Bladder microvascular endothelial cell (primary cell): ENCODE data around the gene BUB3. TPM values are rescaled to one million over a fixed set of nuclear protein-coding genes. Genes with fewer than 3 reads are reported as not detected.

Experiments
- total RNA-seq: library from RNA; depleted of rRNA; stranded (reverse); fragments of >200 nt; gene quantifications from 2 replicates; pipeline ENCODE4 v1.2.3, GENCODE V29; 2014

BUB3 gene, protein sequence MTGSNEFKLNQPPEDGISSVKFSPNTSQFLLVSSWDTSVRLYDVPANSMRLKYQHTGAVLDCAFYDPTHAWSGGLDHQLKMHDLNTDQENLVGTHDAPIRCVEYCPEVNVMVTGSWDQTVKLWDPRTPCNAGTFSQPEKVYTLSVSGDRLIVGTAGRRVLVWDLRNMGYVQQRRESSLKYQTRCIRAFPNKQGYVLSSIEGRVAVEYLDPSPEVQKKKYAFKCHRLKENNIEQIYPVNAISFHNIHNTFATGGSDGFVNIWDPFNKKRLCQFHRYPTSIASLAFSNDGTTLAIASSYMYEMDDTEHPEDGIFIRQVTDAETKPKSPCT
- total RNA-seq = 181 and 232 TPM in 2 replicates

DNA sequence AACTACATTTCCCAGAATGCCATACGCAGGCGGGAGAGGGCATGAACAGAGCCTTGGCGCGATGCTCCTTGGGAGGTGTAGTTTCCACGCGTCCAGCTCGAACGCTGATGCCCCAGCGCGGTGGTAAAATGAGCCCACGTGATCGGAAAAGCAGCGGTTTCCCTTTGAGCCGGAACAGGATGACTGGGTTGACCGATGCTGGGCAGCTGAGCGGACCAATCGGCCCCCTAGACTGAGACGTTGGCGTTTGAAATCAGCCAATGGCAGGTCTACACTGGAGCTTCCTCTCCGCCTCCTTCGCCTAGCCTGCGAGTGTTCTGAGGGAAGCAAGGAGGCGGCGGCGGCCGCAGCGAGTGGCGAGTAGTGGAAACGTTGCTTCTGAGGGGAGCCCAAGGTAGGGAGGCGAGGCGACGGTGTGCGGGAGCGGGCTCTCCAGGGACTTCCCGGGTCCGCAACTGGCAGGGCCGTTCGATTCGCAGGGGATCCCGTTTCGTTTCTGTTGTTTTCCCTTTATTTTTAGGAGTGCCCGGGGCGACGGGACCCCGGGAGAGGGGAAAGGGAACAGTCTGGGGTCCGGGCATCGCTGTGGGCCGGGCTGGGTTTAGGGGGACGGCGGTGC, at the start of gene BUB3:
TSS of gene BUB3 (plus strand) at position 311 of the 619 bp plus-strand sequence. CDS start 516 bp downstream, outside the sequence.

DNA sequence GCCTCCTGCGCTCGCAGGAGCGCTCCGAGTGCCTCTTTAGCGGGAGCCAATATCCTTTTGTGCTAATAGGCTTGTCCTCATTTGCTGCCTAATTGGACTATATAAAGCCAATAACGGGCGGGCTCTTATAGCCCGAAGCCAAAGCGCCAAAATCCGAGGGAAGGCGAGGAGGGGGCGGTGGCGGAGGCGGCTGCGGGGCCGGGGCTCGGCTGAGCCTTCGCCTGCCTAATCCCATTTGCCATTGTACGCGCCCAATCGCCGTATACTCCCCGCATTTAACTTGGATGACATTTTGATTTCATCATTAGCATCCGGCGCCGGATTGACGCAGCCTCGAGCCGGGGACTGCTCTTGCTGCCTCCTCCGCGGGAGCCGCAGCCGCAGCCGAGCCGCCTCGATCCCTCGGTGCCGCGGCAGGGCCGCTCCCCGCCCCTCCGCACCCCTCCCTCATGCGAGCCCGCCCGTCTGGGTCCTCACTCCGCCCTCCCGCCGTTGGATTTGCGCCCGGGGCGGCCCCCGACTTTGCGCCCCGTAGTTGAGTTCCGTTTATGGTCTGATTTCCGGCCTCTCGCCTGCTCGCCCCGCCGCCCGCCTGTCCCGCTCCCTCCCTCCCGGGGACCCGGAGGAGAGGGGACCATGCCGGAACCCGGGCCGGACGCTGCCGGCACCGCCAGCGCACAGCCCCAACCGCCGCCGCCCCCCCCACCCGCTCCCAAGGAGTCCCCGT, 18.6 kb upstream of the BUB3 start, which contains the start of gene HMX3:
TSS of gene HMX3 (plus strand) at position 556 of the 727 bp plus-strand sequence. CDS start at position 637, 81 bp downstream.

DNA sequence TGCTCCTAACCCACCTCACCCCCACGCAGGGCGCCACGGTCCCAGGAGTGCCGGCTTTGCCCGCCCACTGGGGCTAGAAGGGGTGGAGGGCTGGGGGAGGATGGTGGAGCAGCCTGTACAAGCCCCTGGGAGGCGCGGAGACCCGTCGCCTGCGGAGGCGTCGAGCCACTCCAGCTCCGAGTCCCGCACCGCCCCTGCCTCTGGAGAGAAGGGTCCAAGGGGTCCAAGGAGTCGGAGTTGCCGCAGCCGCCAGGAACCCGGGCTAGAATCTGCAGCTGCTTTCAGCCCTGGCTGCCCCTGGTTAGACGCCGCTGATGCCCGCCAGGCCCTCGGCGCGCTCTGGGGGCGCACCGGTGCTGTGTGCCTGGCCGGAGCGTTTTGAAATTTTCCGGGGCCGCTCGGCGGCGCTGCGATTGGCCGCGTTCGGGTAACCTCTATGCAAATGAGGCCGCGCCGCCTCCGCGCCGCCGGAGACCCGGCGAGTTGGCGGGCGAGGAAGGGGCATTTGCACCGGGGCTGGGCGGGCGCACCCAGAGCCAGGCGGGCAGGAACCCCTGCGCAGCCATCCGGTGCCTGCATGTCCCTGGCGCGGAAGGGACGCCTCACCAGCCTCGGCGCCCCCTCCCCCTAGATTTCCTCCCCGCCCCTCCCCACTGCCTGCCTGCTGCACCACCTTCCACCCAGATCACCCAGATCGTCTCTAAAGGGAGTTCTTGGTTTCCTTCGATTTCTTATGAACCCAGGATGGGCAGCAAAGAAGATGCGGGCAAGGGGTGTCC, 6.4 kb upstream of the BUB3 start, which contains the start of gene HMX2:
TSS of gene HMX2 (plus strand) at position 502 of the 779 bp plus-strand sequence. CDS start at position 745, 243 bp downstream.

Other genes with a start within 250 kb of the BUB3 start
- not detected in 2 replicates for gene FAM24A, start 243.8 kb upstream of the BUB3 start, total RNA-seq
- 9.1 and 21.5 TPM in 2 replicates for gene C10orf88, start 200.2 kb upstream of the BUB3 start, total RNA-seq
- gene PSTK, start 174.0 kb upstream of the BUB3 start, total RNA-seq = 1.5 and 2.0 TPM in 2 replicates
- 1.8 and 4.8 TPM in 2 replicates for gene IKZF5, start 145.6 kb upstream of the BUB3 start, total RNA-seq
- 2.1 and 4.0 TPM in 2 replicates for gene ACADSB, start 145.4 kb upstream of the BUB3 start, total RNA-seq
- 0.16 TPM in 1 of 2 replicates, not detected in the other for gene HMX3, start 18.4 kb upstream of the BUB3 start, total RNA-seq
- not detected in 2 replicates for gene HMX2, start 6.3 kb upstream of the BUB3 start, total RNA-seq